ENCODE results near the gene ABLIM2. TPM values are rescaled to one million over a fixed set of nuclear protein-coding genes. Genes with fewer than 3 reads are reported as not detected.

ABLIM2 gene
- total RNA-seq, 1 experiment from 2014 or later: 1.0 TPM

GRCh38 chr4:8066336-8066931 lies 92.2 kb downstream of the ABLIM2 start:
- Histone ChIP-seq H3K18ac (ENCODE audit: insufficient read length, low read depth, low read length) (no peak overlapping the region), H4K91ac (ENCODE audit: insufficient read length, low read depth, low read length) (no peak overlapping the region), H2BK15ac (ENCODE audit: low read depth, low read length) (no peak overlapping the region), H3K27me3 (ENCODE audit: insufficient read depth, low read length) (no peaks in the 10 kb centered on the region), H3K79me1 (ENCODE audit: insufficient read depth, low read depth, low read length, poor library complexity, severe bottlenecking) (no peaks in the 10 kb centered on the region), H2BK20ac (ENCODE audit: low read depth, low read length, poor library complexity, severe bottlenecking) (no peak overlapping the region), H4K20me1 (ENCODE audit: control insufficient read depth, insufficient read depth, insufficient read length) (no peaks in the 10 kb centered on the region), H3K14ac (ENCODE audit: insufficient read depth, low read length) (no peak overlapping the region), H3K23ac (ENCODE audit: insufficient read length, low read depth, low read length) (no peak overlapping the region), H2BK5ac (ENCODE audit: insufficient read length, low read length) (no peak overlapping the region), H3K4ac (ENCODE audit: low read depth, low read length) (no peak overlapping the region), H3K79me2 (ENCODE audit: insufficient read depth, low read length) (no peaks in the 10 kb centered on the region), H3K4me1 (ENCODE audit: insufficient read depth, low read length) (no peaks in the 10 kb centered on the region), H3K4me2 (ENCODE audit: insufficient read depth, insufficient read length, low read length) (no peak overlapping the region), H2AK5ac (ENCODE audit: insufficient read length, low read length) (no peak overlapping the region), H3T11ph (ENCODE audit: low read length) (no peak overlapping the region), H3K27ac (ENCODE audit: insufficient read length, low read depth, low read length) (no peak overlapping the region), H2BK120ac (ENCODE audit: low read depth, low read length, poor library complexity, severe bottlenecking) (no peak overlapping the region), H2BK12ac (ENCODE audit: insufficient read length, low read depth, low read length) (no peak overlapping the region), H3K9me3 (ENCODE audit: control insufficient read depth, low read depth, low read length) (no peaks in the 10 kb centered on the region), H3K56ac (ENCODE audit: insufficient read length, low read depth, low read length) (no peak overlapping the region), H4K5ac (ENCODE audit: insufficient read length, low read depth, low read length) (no peak overlapping the region), H3K23me2 (ENCODE audit: insufficient read length, low read depth, low read length, poor library complexity, severe bottlenecking) (no peaks in the 10 kb centered on the region), H4K8ac (replicated peaks; ENCODE audit: insufficient read length, low read depth, low read length) (no peak overlapping the region), H2AFZ (ENCODE audit: low read length) (no peak overlapping the region), H3K9ac (ENCODE audit: extremely low read depth, insufficient read length, low read length) (no peak overlapping the region)
- Mint-ChIP-seq H3K4me1 (peaks cover 0 to 4% of the 10 kb centered on the region in 2 experiments; a peak in 1 of 4 replicates), H3K36me3 (ENCODE audit: insufficient read depth in 1 of 3, low read depth in 3 of 3) (peaks cover 9 to 21% (median 17%) of the 10 kb centered on the region in 3 experiments; a peak in 6 of 7 replicates), H3K27me3 (ENCODE audit: low read depth) (peaks cover 3% of the 10 kb centered on the region), H3K9me3 (peaks cover 22 to 23% of the 10 kb centered on the region in 2 experiments), H3K4me3 (no peak overlapping the region), H3K27ac (no peak overlapping the region; a peak in 1 of 7 replicates)
- WGBS (ENCODE audit: extremely low coverage, insufficient read length, low lambda C conversion rate): no CpG with 5 or more reads among the region's 13 CpGs
- TF ChIP-seq CTCF (conservative IDR thresholded peaks at IDR 0.05): no peak
- DNase-seq: no peak
